ENCODE measurements around the gene AHSG.

DNA sequence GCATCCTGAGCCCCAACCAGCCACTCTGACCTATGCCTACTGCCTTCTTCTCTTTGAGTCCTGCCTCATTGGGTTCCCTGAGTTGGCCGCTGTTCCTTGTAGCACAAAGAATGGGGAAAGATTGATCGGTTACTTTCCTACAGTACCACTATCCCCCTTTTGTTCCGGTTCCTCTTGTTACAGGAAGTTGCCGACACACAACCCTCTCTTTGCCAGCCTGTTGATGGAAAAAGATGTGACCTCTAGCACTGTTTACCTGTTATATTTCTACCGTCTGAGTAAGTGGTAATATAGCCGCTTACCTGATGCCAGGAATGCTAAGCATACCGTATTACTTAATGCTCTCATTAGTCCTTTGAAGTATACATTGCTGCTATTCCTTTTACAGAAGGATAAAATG, 9.7 kb upstream of the AHSG start:
- TF ChIP-seq, protein P1, sequence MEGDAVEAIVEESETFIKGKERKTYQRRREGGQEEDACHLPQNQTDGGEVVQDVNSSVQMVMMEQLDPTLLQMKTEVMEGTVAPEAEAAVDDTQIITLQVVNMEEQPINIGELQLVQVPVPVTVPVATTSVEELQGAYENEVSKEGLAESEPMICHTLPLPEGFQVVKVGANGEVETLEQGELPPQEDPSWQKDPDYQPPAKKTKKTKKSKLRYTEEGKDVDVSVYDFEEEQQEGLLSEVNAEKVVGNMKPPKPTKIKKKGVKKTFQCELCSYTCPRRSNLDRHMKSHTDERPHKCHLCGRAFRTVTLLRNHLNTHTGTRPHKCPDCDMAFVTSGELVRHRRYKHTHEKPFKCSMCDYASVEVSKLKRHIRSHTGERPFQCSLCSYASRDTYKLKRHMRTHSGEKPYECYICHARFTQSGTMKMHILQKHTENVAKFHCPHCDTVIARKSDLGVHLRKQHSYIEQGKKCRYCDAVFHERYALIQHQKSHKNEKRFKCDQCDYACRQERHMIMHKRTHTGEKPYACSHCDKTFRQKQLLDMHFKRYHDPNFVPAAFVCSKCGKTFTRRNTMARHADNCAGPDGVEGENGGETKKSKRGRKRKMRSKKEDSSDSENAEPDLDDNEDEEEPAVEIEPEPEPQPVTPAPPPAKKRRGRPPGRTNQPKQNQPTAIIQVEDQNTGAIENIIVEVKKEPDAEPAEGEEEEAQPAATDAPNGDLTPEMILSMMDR (IDR thresholded peaks at IDR 0.05) = no peak
- TF ChIP-seq POLR2A (IDR thresholded peaks at IDR 0.05) = no peak
